SK-N-SH (cell line): ENCODE results near the gene MSH5. TPM values are rescaled to one million over a fixed set of nuclear protein-coding genes. Genes with fewer than 3 reads are reported as not detected.

Experiments
- polyA plus RNA-seq, 3 experiments: library from polyadenylated mRNA; depleted of rRNA; stranded (reverse); fragments of >200 nt; gene quantifications; 2 replicates each; pipeline ENCODE4 v1.2.3, GENCODE V29; 2012
- small RNA-seq, 7 experiments: library from RNA; depleted of rRNA; stranded (forward); fragments of <200 nt; gene quantifications; one replicate each; pipeline ENCODE3, GENCODE V24; 2012

The MSH5 gene
- polyA plus RNA-seq, 1 of the 3 experiments (the other 2 are of a cell fraction), result 16.0 TPM

Small RNA genes within 50 kb of the gene (small RNA-seq; reads per million reads assigned to genes)
- gene LY6G6D (0 reads per million in 7 experiments), gene MIR4646 (0 reads per million in 7 experiments), gene MSH5-SAPCD1 (0 reads per million in 7 experiments), gene RF00019 (0 reads per million in 7 experiments), gene RNU6-850P (0 reads per million in 7 experiments), gene SAPCD1 (0 to 15.8 (median 0) reads per million in 7 experiments)

Other genes with a start within 250 kb of the MSH5 start
- gene MICB, start 241.9 kb upstream of the MSH5 start, polyA plus RNA-seq (2012; rRNA removed), result 9.7 and 9.9 TPM in 2 replicates
- not detected in 2 replicates for gene MCCD1, start 211.0 kb upstream of the MSH5 start, polyA plus RNA-seq (2012; rRNA removed)
- 502 and 556 TPM in 2 replicates for gene DDX39B, start 198.0 kb upstream of the MSH5 start, polyA plus RNA-seq (2012; rRNA removed)
- gene ATP6V1G2, start 193.4 kb upstream of the MSH5 start, polyA plus RNA-seq (2012; rRNA removed), result 13.6 and 15.6 TPM in 2 replicates
- 14.6 and 17.1 TPM in 2 replicates for gene NFKBIL1, start 192.4 kb upstream of the MSH5 start, polyA plus RNA-seq (2012; rRNA removed)
- gene LTA, start 167.7 kb upstream of the MSH5 start, polyA plus RNA-seq (2012; rRNA removed), result not detected in 2 replicates
- not detected in 2 replicates for gene TNF, start 164.4 kb upstream of the MSH5 start, polyA plus RNA-seq (2012; rRNA removed)
- 0.10 and 0.16 TPM in 2 replicates for gene LTB, start 157.6 kb upstream of the MSH5 start, polyA plus RNA-seq (2012; rRNA removed)
- not detected in 2 replicates for gene LST1, start 153.7 kb upstream of the MSH5 start, polyA plus RNA-seq (2012; rRNA removed)
- not detected in 2 replicates for gene NCR3, start 147.0 kb upstream of the MSH5 start, polyA plus RNA-seq (2012; rRNA removed)
- gene AIF1, start 124.8 kb upstream of the MSH5 start, polyA plus RNA-seq (2012; rRNA removed), result not detected in 2 replicates
- gene PRRC2A, start 119.3 kb upstream of the MSH5 start, polyA plus RNA-seq (2012; rRNA removed), result 36.1 and 76.1 TPM in 2 replicates
- 100 and 220 TPM in 2 replicates for gene BAG6, start 87.3 kb upstream of the MSH5 start, polyA plus RNA-seq (2012; rRNA removed)
- gene APOM, start 84.1 kb upstream of the MSH5 start, polyA plus RNA-seq (2012; rRNA removed), result 6.8 and 7.2 TPM in 2 replicates
- gene C6orf47, start 79.2 kb upstream of the MSH5 start, polyA plus RNA-seq (2012; rRNA removed), result 10.3 and 11.5 TPM in 2 replicates
- gene GPANK1, start 75.0 kb upstream of the MSH5 start, polyA plus RNA-seq (2012; rRNA removed), result 18.3 and 19.1 TPM in 2 replicates
- 97.3 and 101 TPM in 2 replicates for gene CSNK2B, start 73.9 kb upstream of the MSH5 start, polyA plus RNA-seq (2012; rRNA removed)
- 12.7 and 20.6 TPM in 2 replicates for gene LY6G5B, start 70.0 kb upstream of the MSH5 start, polyA plus RNA-seq (2012; rRNA removed)
- gene LY6G5C, start 58.9 kb upstream of the MSH5 start, polyA plus RNA-seq (2012; rRNA removed), result 0.60 and 1.1 TPM in 2 replicates
- 49.3 and 52.9 TPM in 2 replicates for gene ABHD16A, start 36.7 kb upstream of the MSH5 start, polyA plus RNA-seq (2012; rRNA removed)
- gene LY6G6F, start 33.1 kb upstream of the MSH5 start, polyA plus RNA-seq (2012; rRNA removed), result not detected in 2 replicates
- not detected in 2 replicates for gene LY6G6D, start 24.7 kb upstream of the MSH5 start, polyA plus RNA-seq (2012; rRNA removed)
- 0.08 TPM in 1 of 2 replicates, not detected in the other for gene LY6G6C, start 18.3 kb upstream of the MSH5 start, polyA plus RNA-seq (2012; rRNA removed)
- not detected in 2 replicates for gene MPIG6B, start 16.6 kb upstream of the MSH5 start, polyA plus RNA-seq (2012; rRNA removed)
- gene DDAH2, start 10.7 kb upstream of the MSH5 start, polyA plus RNA-seq (2012; rRNA removed), result 147 and 180 TPM in 2 replicates
- gene CLIC1, start 3.5 kb upstream of the MSH5 start, polyA plus RNA-seq (2012; rRNA removed), result 520 and 569 TPM in 2 replicates
- gene SAPCD1, start 22.7 kb downstream of the MSH5 start, polyA plus RNA-seq (2012; rRNA removed), result 5.9 and 6.3 TPM in 2 replicates
- gene VWA7, start 37.3 kb downstream of the MSH5 start, polyA plus RNA-seq (2012; rRNA removed), result 0.45 and 0.56 TPM in 2 replicates
- gene VARS1, start 55.7 kb downstream of the MSH5 start, polyA plus RNA-seq (2012; rRNA removed), result 22.2 and 35.1 TPM in 2 replicates
- gene LSM2, start 67.0 kb downstream of the MSH5 start, polyA plus RNA-seq (2012; rRNA removed), result 47.8 and 79.1 TPM in 2 replicates
- gene HSPA1L, start 75.3 kb downstream of the MSH5 start, polyA plus RNA-seq (2012; rRNA removed), result 0.69 and 0.83 TPM in 2 replicates
- 71.1 and 119 TPM in 2 replicates for gene HSPA1A, start 75.5 kb downstream of the MSH5 start, polyA plus RNA-seq (2012; rRNA removed)
- 52.4 and 96.3 TPM in 2 replicates for gene HSPA1B, start 87.7 kb downstream of the MSH5 start, polyA plus RNA-seq (2012; rRNA removed)
- gene NEU1, start 122.8 kb downstream of the MSH5 start, polyA plus RNA-seq (2012; rRNA removed), result 42.2 and 43.0 TPM in 2 replicates
- gene SLC44A4, start 139.0 kb downstream of the MSH5 start, polyA plus RNA-seq (2012; rRNA removed), result 0.26 and 0.49 TPM in 2 replicates
- gene EHMT2, start 157.7 kb downstream of the MSH5 start, polyA plus RNA-seq (2012; rRNA removed), result 50.1 and 72.0 TPM in 2 replicates
- 8.3 and 8.4 TPM in 2 replicates for gene ZBTB12, start 162.1 kb downstream of the MSH5 start, polyA plus RNA-seq (2012; rRNA removed)
- gene C2, start 187.7 kb downstream of the MSH5 start, polyA plus RNA-seq (2012; rRNA removed), result 0.15 and 0.43 TPM in 2 replicates
- 42.1 and 64.4 TPM in 2 replicates for gene CFB, start 206.1 kb downstream of the MSH5 start, polyA plus RNA-seq (2012; rRNA removed)
- 89.5 and 116 TPM in 2 replicates for gene NELFE, start 219.0 kb downstream of the MSH5 start, polyA plus RNA-seq (2012; rRNA removed)
- 86.3 and 89.4 TPM in 2 replicates for gene SKIC2, start 219.2 kb downstream of the MSH5 start, polyA plus RNA-seq (2012; rRNA removed)
- gene DXO, start 232.1 kb downstream of the MSH5 start, polyA plus RNA-seq (2012; rRNA removed), result 25.3 and 27.1 TPM in 2 replicates
- 9.9 and 11.4 TPM in 2 replicates for gene C4A, start 242.1 kb downstream of the MSH5 start, polyA plus RNA-seq (2012; rRNA removed)